IPS-20b (cell line): Measurements from ENCODE around the gene PTGDS.

ENCODE experiments used
- H3K27ac ChIP-seq: one replicate; pipeline ENCODE4 v1.5.1; 2013; ENCODE audit warnings: low read length
- H3K27me3 ChIP-seq: 2 replicates; pipeline ENCODE4 v1.6.1; 2013; ENCODE audit warnings: mild to moderate bottlenecking, low read length, inconsistent platforms; ENCODE audit not compliant: insufficient read depth
- H3K36me3 ChIP-seq: 2 replicates; pipeline ENCODE4 v1.6.1; 2013; ENCODE audit warnings: low read depth, mild to moderate bottlenecking, inconsistent platforms, low read length, moderate library complexity; ENCODE audit not compliant: insufficient read depth
- H3K4me1 ChIP-seq: 2 replicates; pipeline ENCODE4 v1.6.1; 2013; ENCODE audit warnings: mild to moderate bottlenecking, control low read depth, inconsistent platforms, low read length, moderate library complexity; ENCODE audit not compliant: insufficient read depth
- H3K4me3 ChIP-seq: 2 replicates; pipeline ENCODE4 v1.5.1; 2013; ENCODE audit warnings: mild to moderate bottlenecking, low read length, inconsistent platforms
- H3K9ac ChIP-seq: 2 replicates; pipeline ENCODE4 v1.6.1; 2013; ENCODE audit warnings: low read depth, mild to moderate bottlenecking, inconsistent platforms, low read length, moderate library complexity
- H3K9me3 ChIP-seq: 2 replicates; pipeline ENCODE4 v1.6.1; 2013; ENCODE audit warnings: mild to moderate bottlenecking, low read depth, low read length, inconsistent platforms; ENCODE audit not compliant: insufficient read depth

The PTGDS gene

DNA sequence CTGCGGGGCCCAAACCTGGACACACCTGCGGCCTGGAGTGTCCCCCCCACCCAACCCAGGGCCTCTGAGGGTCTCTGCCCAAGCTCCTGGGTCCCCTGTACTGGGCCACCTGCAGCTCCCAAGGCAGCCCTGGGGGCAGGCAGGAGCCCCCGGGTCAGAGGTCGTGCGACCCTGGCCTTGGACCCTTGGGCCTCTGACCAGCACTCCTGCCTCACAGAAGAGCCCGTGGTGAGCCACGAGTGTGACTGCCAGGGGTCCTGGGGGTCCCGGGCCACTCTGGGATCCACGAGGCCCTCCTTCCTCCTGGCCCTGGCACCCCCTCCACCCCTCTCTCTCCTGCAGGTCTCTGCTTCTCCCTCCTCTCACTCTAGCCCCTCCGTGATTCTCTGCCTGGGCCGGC, 5.0 kb upstream of the PTGDS start:
- H3K4me1 ChIP-seq: no peaks in the 10 kb centered on the region; the same call in 1 of the 2 replicates
- H3K36me3 ChIP-seq: no peaks in the 10 kb centered on the region
- peaks cover 6% of the 10 kb centered on the region for H3K27me3 ChIP-seq
- H3K27ac ChIP-seq: no peak overlapping the region
- H3K9ac ChIP-seq: no peak overlapping the region
- H3K9me3 ChIP-seq: no peaks in the 10 kb centered on the region
- H3K4me3 ChIP-seq: no peak overlapping the region

- Histone ChIP-seq H3K4me3 (no peak overlapping the region), H3K36me3 (no peaks in the 10 kb centered on the region), H3K27ac (no peak overlapping the region), H3K9me3 (no peaks in the 10 kb centered on the region), H3K4me1 (no peaks in the 10 kb centered on the region; the same call in 1 of the 2 replicates), H3K9ac (no peak overlapping the region), H3K27me3 (peaks cover 10% of the 10 kb centered on the region)
Observed at GRCh38 chr9:136972743-136973142, 4.6 kb upstream of the PTGDS start.

DNA sequence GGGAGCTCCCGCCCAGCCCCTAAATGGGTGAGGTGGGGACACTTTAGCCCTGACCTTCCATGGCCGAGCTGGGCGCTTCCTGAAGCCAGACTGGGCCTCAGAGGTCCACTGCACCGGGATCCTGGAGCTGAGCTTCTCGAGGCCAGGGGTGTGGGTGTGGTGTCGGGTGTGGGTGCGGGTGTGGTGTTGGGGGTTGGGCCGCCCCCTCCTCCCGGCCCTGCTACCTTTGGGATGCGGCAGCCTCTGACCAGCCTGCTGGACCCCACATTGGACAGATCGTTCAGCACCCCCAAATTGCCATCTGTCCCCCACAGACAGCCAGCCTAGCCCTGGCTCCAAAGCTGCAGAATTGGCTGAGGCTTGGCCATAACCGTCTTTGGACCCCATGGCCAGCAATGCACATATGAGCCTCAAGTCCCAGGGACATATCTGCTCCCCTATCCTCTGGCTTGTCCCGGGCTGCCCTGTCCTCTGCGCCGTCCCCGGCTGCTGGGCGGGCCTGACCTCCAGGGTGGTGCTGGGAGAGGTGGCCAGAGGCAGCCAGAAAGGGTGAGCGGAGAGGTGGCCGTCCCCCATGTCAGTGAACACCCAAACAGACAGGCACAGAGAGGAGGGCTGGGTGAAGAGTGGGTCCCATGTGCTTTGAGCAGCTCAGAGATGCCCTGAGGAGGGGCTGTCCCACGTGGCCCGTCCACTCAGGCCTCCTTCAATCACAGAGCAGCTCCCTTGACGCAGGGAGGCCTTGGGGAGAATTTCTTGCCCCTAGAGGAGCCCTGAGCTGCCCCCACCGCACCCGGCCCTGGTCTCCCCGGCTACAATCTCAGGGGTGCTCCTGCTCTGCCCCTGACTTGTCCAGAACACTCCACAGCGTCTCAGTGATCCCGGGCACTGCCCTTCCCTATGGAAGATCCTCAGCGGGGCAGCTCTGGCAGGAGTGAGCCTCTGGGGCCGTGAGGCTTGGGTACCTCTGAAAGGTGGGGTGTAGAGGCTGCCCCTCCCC, 3.4 kb upstream of the PTGDS start:
- Histone ChIP-seq H3K27ac (no peak overlapping the region), H3K36me3 (no peaks in the 10 kb centered on the region), H3K4me1 (no peaks in the 10 kb centered on the region; the same call in 1 of the 2 replicates), H3K9ac (no peak overlapping the region), H3K9me3 (no peaks in the 10 kb centered on the region), H3K27me3 (peaks cover 11% of the 10 kb centered on the region), H3K4me3 (no peak overlapping the region)

DNA sequence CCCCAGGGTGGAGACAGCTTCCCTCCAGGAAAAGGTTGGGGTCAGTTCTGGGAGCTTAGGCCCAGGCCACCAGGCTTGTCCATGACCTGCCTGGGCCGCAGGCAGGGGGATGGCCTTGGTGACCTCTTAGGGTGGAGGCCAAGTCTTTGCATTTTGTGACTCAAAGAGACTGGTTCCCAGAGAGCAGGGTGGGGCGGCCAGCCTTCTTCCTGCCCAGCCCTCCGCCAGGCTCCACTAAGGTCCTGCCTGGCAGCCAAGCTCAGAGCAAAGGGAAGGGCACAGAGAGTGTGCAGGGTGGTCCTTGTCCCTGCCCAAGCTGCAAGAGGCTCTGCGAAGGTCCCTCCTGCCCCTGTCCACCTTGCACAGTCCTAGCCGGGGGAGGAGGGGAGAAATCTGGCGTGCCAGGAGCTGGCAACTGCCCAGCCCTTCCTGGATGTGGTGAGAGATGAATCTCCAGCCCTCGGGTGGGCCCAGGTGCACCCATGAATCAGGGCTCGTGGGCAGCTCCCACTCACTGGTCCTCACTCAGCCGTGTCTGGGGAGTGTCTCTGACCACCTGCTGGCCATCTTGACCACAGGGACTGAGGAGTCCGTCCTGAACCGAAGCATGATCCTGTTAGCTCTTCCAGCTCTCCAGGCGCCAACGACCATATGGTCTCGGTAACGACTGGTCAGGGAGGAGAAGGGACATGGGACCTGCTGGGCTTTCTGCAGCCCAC, 2.3 kb upstream of the PTGDS start:
- no peaks in the 10 kb centered on the region for H3K9me3 ChIP-seq
- no peak overlapping the region for H3K4me3 ChIP-seq
- H3K27ac ChIP-seq: no peak overlapping the region
- no peaks in the 10 kb centered on the region; the same call in 1 of the 2 replicates for H3K4me1 ChIP-seq
- H3K9ac ChIP-seq: no peak overlapping the region
- peaks cover 11% of the 10 kb centered on the region for H3K27me3 ChIP-seq
- H3K36me3 ChIP-seq: no peaks in the 10 kb centered on the region

- H3K27ac ChIP-seq: no peak overlapping the region
- H3K27me3 ChIP-seq: peaks cover 11% of the 10 kb centered on the region
- H3K36me3 ChIP-seq: no peaks in the 10 kb centered on the region
- H3K4me3 ChIP-seq: no peak overlapping the region
- H3K4me1 ChIP-seq: no peaks in the 10 kb centered on the region; the same call in 1 of the 2 replicates
- H3K9me3 ChIP-seq: no peaks in the 10 kb centered on the region
- H3K9ac ChIP-seq: no peak overlapping the region
Observed at GRCh38 chr9:136975644-136976043, 1.7 kb upstream of the PTGDS start.

DNA sequence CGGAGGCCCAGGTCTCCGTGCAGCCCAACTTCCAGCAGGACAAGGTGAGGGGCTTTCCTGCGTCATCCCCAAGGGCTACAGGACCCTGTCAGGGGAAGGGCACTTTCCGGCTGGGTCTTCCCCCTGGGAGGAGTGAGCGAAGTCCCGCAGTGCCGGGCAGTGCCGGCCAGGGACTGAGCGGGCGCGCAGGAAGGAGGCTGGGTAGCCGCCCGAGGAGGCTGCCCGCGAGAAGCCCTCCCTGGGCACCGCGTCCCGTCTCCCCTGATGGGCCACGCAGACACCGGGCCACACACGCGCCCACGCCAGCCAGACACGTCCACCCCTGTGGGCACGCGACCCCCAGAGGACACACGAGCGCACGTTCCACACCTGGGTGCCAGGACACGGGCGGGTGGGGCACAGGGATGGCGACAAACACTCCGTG, 357 bp downstream of the PTGDS start:
- Histone ChIP-seq H3K27ac (no peak overlapping the region), H3K4me3 (peak overlapping the region; percentile 72), H3K9me3 (no peaks in the 10 kb centered on the region), H3K36me3 (no peaks in the 10 kb centered on the region), H3K27me3 (peaks cover 11% of the 10 kb centered on the region), H3K9ac (peak overlapping the region; percentile 41; the same call in 1 of the 2 replicates), H3K4me1 (no peaks in the 10 kb centered on the region; the same call in 1 of the 2 replicates)

- peak overlapping the region; percentile 41; the same call in 1 of the 2 replicates for H3K9ac ChIP-seq
- no peaks in the 10 kb centered on the region; the same call in 1 of the 2 replicates for H3K4me1 ChIP-seq
- H3K4me3 ChIP-seq: peak overlapping the region; percentile 72
- H3K27me3 ChIP-seq: peaks cover 11% of the 10 kb centered on the region
- no peak overlapping the region for H3K27ac ChIP-seq
- no peaks in the 10 kb centered on the region for H3K36me3 ChIP-seq
- no peaks in the 10 kb centered on the region for H3K9me3 ChIP-seq
Observed at GRCh38 chr9:136978073-136978864, 965 bp downstream of the PTGDS start.

GRCh38 chr9:136978865-136979544, 1.7 kb downstream of the PTGDS start:
- no peak overlapping the region for H3K9ac ChIP-seq

DNA sequence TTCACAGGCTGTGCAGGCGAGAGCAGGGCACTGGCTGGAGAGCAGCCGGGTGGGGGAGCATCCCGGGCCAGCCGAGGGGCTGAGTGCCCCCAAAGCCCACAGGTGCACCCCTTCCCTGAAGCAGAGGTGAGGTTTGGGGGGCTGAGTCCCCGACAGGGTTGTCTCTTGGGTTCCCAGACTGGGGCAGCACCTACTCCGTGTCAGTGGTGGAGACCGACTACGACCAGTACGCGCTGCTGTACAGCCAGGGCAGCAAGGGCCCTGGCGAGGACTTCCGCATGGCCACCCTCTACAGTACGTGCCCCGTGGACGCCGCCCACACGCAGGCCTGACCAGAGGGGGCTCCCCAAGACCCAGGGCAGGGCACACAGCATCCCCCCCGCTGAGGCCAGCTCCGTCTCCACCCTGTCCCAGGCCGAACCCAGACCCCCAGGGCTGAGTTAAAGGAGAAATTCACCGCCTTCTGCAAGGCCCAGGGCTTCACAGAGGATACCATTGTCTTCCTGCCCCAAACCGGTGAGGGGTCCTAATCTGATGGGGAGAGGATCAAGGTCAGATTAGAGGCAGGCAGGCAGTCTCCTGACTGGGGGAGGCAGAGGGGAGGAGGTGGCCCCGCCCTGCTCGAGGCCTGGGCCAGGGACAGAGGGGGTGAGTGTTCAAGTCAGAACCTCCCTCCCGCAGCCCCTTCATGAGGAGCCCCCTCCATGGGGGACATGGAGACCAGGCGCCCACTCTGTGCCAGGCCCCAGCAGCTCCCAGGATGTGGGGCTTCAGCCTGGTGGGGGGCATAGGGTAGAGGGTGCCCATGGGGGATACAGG, 2.7 kb downstream of the PTGDS start:
- Histone ChIP-seq H3K9ac (no peak overlapping the region), H3K27ac (no peak overlapping the region), H3K4me1 (no peaks in the 10 kb centered on the region; the same call in 1 of the 2 replicates)

More at GRCh38 chr9:136978865-136979544, 1.7 kb downstream of the PTGDS start:
- Histone ChIP-seq H3K9me3 (no peaks in the 10 kb centered on the region), H3K27ac (no peak overlapping the region), H3K4me1 (no peaks in the 10 kb centered on the region; the same call in 1 of the 2 replicates), H3K27me3 (peaks cover 18% of the 10 kb centered on the region), H3K36me3 (no peaks in the 10 kb centered on the region), H3K4me3 (no peak overlapping the region)

More for the DNA sequence above, 2.7 kb downstream of the PTGDS start:
- H3K4me3 ChIP-seq: no peak overlapping the region
- no peaks in the 10 kb centered on the region for H3K36me3 ChIP-seq
- H3K9me3 ChIP-seq: no peaks in the 10 kb centered on the region
- peaks cover 28% of the 10 kb centered on the region for H3K27me3 ChIP-seq
